MCF 10A (cell line): Measurements from ENCODE around the gene ZNF827. TPM values are rescaled to one million over a fixed set of nuclear protein-coding genes. Genes with fewer than 3 reads are reported as not detected.

Experiments
- BruUV-seq: library from RNA; stranded (reverse); fragments of 400-500 nt; replicated peaks from 2 replicates; lab custom pipeline; 2021; lab: Mats Ljungman, UMichigan
- CTCF ChIA-PET: fragments of 300-600 bp; sonication (Branson Sonifier 250); formaldehyde crosslinking; extraction: SDS; loops from one replicate; lab custom pipeline; 2021; ENCODE audit warnings: antibody characterized with exemption, inconsistent platforms; lab: Yijun Ruan, JAX
- POLR2A ChIA-PET: fragments of 300-600, 350-650 bp; sonication (Branson Sonifier 250); formaldehyde crosslinking; extraction: SDS; loops from one replicate; lab custom pipeline; 2020; ENCODE audit warnings: antibody characterized with exemption, inconsistent platforms; lab: Yijun Ruan, JAX
- DNase-seq: peaks from one replicate; pipeline ENCODE4 v3.0.0-alpha.2; 2018; ENCODE audit not compliant: unreplicated experiment
- H3K27ac Mint-ChIP-seq: one replicate; pipeline ENCODE4 v1.8.0; 2022; ENCODE audit warnings: mild to moderate bottlenecking, low read depth, mixed read lengths; ENCODE audit not compliant: unreplicated experiment
- H3K27me3 Mint-ChIP-seq: one replicate; pipeline ENCODE4 v1.8.0; 2022; ENCODE audit warnings: mixed read lengths; ENCODE audit not compliant: insufficient read depth, unreplicated experiment
- H3K36me3 Mint-ChIP-seq: one replicate; pipeline ENCODE4 v1.8.0; 2022; ENCODE audit warnings: mild to moderate bottlenecking, moderate library complexity, mixed read lengths; ENCODE audit not compliant: insufficient read depth, unreplicated experiment
- H3K4me1 Mint-ChIP-seq: one replicate; pipeline ENCODE4 v1.8.0; 2022; ENCODE audit warnings: mixed read lengths; ENCODE audit not compliant: insufficient read depth, unreplicated experiment
- H3K4me3 Mint-ChIP-seq: one replicate; pipeline ENCODE4 v1.8.0; 2022; ENCODE audit warnings: mild to moderate bottlenecking, moderate library complexity, mixed read lengths; ENCODE audit not compliant: unreplicated experiment
- H3K9me3 Mint-ChIP-seq: one replicate; pipeline ENCODE4 v1.8.0; 2022; ENCODE audit warnings: mixed read lengths; ENCODE audit not compliant: unreplicated experiment
- intact Hi-C: fragments of 100-400 bp; cut with micrococcal nuclease; formaldehyde crosslinking; loops from 2 replicates; pipeline ENCODE4 v1.14.1; 2022
- total RNA-seq: library from RNA; stranded (reverse); gene quantifications from 2 replicates; pipeline ENCODE4 v1.2.3, GENCODE V29; 2022
- TF ChIP-seq, protein P1 (sequence below): fragments of 200-600 bp; IDR thresholded peaks from one replicate; pipeline ENCODE4 v1.8.0; 2022; ENCODE audit warnings: antibody characterized with exemption, mild to moderate bottlenecking; ENCODE audit not compliant: unreplicated experiment

ZNF827 gene
- total RNA-seq, 1 experiment from 2014 or later = 11.3 TPM

DNA sequence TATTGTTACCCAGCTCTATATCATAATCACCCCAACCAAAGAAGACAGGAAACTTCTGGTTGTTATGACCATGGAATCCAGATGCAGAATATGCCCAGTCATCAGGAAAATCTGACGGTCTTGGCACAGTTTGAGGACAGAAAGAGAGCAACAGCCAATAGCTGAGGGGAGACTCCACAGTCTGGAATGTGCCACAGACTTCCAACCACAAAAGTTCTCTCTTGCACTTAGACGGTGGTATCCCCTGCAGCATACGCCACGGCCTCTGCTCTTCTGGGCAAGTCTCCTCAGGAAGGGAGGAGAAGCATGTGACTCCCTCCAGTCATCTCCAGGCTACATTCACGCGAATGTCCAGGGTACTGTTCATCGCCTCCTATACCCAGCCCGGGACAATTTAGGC is 18.4 kb downstream of the ZNF827 start:
- peaks cover 8% of the 10 kb centered on the region for H3K9me3 Mint-ChIP-seq
- H3K27ac Mint-ChIP-seq = peak overlapping the region; percentile 49
- peak; percentile 70 for DNase-seq
- CTCF ChIA-PET = interaction anchor here (0.5 to 1.0 kb wide), 3 partner anchors 9 to 38 kb away, joined by 3 read pairs; no protein-coding TSS in a partner anchor
- POLR2A ChIA-PET = interaction anchor here (0.7 to 1.7 kb wide), 3 partner anchors 9 to 281 kb away, joined by 3 to 5 read pairs (median 4); partner anchors contain the start of gene ZNF827
- intact Hi-C loops = no loop called here
- H3K4me1 Mint-ChIP-seq = peaks cover 15% of the 10 kb centered on the region
- H3K27me3 Mint-ChIP-seq = no peaks in the 10 kb centered on the region
- H3K36me3 Mint-ChIP-seq = no peaks in the 10 kb centered on the region
- BruUV-seq = no TSS peak
- H3K4me3 Mint-ChIP-seq = peak overlapping the region; percentile 49
- TF ChIP-seq, protein P1, sequence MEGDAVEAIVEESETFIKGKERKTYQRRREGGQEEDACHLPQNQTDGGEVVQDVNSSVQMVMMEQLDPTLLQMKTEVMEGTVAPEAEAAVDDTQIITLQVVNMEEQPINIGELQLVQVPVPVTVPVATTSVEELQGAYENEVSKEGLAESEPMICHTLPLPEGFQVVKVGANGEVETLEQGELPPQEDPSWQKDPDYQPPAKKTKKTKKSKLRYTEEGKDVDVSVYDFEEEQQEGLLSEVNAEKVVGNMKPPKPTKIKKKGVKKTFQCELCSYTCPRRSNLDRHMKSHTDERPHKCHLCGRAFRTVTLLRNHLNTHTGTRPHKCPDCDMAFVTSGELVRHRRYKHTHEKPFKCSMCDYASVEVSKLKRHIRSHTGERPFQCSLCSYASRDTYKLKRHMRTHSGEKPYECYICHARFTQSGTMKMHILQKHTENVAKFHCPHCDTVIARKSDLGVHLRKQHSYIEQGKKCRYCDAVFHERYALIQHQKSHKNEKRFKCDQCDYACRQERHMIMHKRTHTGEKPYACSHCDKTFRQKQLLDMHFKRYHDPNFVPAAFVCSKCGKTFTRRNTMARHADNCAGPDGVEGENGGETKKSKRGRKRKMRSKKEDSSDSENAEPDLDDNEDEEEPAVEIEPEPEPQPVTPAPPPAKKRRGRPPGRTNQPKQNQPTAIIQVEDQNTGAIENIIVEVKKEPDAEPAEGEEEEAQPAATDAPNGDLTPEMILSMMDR = no peak

DNA sequence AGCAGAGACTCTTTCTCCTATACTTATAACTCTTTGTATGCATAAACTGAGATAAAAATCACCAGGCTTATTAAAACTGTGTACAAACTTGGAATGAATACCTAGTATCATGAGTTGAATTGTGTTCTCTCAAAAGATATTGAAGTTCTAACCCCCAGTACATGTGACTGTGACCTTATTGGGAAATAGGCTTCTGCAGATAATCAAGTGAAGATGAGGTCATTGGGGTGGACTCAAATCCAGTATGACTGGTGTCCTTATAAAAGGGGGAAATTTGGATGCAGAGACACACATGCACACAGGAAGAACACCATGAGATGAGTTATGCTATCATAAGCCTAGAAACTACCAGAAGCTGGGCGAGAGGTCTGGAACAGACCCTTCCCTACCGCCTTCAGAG is 26.2 kb downstream of the ZNF827 start:
- CTCF ChIA-PET = interaction anchor here (0.6 kb wide), 1 partner anchor 299 kb away, joined by 3 read pairs; no protein-coding TSS in a partner anchor
- no peak for DNase-seq
- Mint-ChIP-seq H3K4me3 (no peak overlapping the region), H3K27me3 (no peaks in the 10 kb centered on the region), H3K36me3 (no peaks in the 10 kb centered on the region), H3K27ac (no peak overlapping the region), H3K4me1 (peaks cover 5% of the 10 kb centered on the region), H3K9me3 (no peaks in the 10 kb centered on the region)
- TF ChIP-seq, protein P1 = no peak
- intact Hi-C loops = no loop called here
- BruUV-seq = no TSS peak
- POLR2A ChIA-PET = interaction anchor here (1.7 kb wide), 1 partner anchor 7 kb away, joined by 5 read pairs; no protein-coding TSS in a partner anchor

DNA sequence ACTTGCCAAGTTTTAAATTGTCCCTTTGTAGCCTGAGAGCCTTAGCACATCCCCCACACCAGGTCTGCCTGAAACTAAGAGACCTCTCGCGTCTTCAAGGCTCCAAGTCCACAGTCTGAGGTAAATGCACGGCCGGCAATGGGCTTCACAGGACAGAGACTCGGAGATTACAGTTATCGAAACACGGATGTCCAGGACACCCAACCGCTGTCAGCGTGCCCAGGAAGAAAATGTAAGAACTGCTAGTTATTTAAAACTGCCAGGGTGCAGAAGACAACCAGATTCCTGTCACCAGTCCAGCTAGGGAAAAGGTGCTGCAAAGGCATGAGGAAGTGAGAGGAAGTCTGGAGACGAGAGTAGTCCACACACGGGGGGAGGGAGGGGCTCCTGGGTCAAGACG is 28.9 kb downstream of the ZNF827 start:
- Mint-ChIP-seq H3K9me3 (no peaks in the 10 kb centered on the region), H3K27ac (no peak overlapping the region), H3K27me3 (no peaks in the 10 kb centered on the region), H3K36me3 (no peaks in the 10 kb centered on the region), H3K4me1 (peaks cover 18% of the 10 kb centered on the region), H3K4me3 (no peak overlapping the region)
- POLR2A ChIA-PET = no interaction called here
- no TSS peak for BruUV-seq
- intact Hi-C loops = no loop called here
- no peak for DNase-seq
- CTCF ChIA-PET = no interaction called here
- TF ChIP-seq, protein P1 = no peak

DNA sequence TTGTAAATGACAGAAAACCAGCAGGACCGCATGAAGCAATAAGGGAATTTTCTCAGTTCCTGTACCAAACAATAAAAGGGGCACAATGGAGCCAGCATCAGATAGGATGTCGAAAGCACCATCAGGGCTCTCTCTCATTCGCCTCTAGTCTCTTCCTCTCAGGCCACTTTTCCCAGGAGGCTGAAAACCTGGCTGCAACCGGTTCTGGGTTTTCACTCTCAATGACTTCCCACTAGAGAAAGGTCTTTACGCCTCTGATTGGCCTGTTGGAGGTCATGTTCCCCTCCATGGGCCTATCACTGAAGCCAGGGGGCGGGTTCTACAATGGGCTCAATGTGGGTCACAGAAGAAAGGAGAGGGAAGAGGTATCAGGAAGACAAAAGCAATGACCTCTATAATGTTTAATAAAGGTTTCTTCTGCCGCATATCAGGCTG is 29.3 kb downstream of the ZNF827 start:
- Mint-ChIP-seq H3K4me3 (no peak overlapping the region), H3K9me3 (no peaks in the 10 kb centered on the region), H3K27me3 (no peaks in the 10 kb centered on the region), H3K36me3 (no peaks in the 10 kb centered on the region), H3K27ac (no peak overlapping the region), H3K4me1 (peaks cover 23% of the 10 kb centered on the region)
- TF ChIP-seq, protein P1 = no peak
- DNase-seq = peak; percentile 25
- intact Hi-C loops = no loop called here
- ChIA-PET POLR2A (no interaction called here), CTCF (no interaction called here)
- no TSS peak for BruUV-seq
